Aorta (tissue), 5 donors: ENCODE data around the gene EGF. TPM values are rescaled to one million over a fixed set of nuclear protein-coding genes. Genes with fewer than 3 reads are reported as not detected.

ENCODE experiments used
- ATAC-seq: fragments of 200-7000 bp; cut with Tn5 transposase; one replicate; pipeline ENCODE4 v1.9.1; 2022; ENCODE audit warnings: moderate library complexity; ENCODE audit not compliant: low FRiP score
- DNase-seq, 2 donors: peaks; one replicate each; pipeline ENCODE4 v3.0.0-alpha.2; 2020
- H3K27ac ChIP-seq, 2 donors: one replicate each; pipeline ENCODE4 v1.5.1; 2013; ENCODE audit warnings: low read length in 2 of 2, mild to moderate bottlenecking in 2 of 2, moderate library complexity in 2 of 2, control low read depth in 1 of 2, inconsistent platforms in 1 of 2, low read depth in 1 of 2
- H3K27me3 ChIP-seq, 2 donors: one replicate each; pipeline ENCODE4 v1.6.1; 2013; ENCODE audit warnings: control low read depth in 1 of 2, low read length in 1 of 2, mild to moderate bottlenecking in 1 of 2, moderate library complexity in 1 of 2; ENCODE audit not compliant: insufficient read depth in 2 of 2, control insufficient read depth in 1 of 2
- H3K36me3 ChIP-seq, 2 donors: one replicate each; pipeline ENCODE4 v1.6.1; 2013; ENCODE audit warnings: control low read depth in 1 of 2, low read length in 1 of 2, mild to moderate bottlenecking in 1 of 2; ENCODE audit not compliant: insufficient read depth in 2 of 2, control insufficient read depth in 1 of 2
- H3K4me1 ChIP-seq, 2 donors: one replicate each; pipeline ENCODE4 v1.6.1; 2013; ENCODE audit warnings: low read length in 2 of 2, control low read depth in 1 of 2, mild to moderate bottlenecking in 1 of 2, moderate library complexity in 1 of 2; ENCODE audit not compliant: insufficient read depth in 2 of 2, control insufficient read depth in 1 of 2
- H3K4me3 ChIP-seq, 2 donors: one replicate each; pipeline ENCODE4 v1.5.1; 2013; ENCODE audit warnings: low read length in 2 of 2, control low read depth in 1 of 2, mild to moderate bottlenecking in 1 of 2
- H3K9me3 ChIP-seq: one replicate; pipeline ENCODE4 v1.6.1; 2013; ENCODE audit warnings: mild to moderate bottlenecking, low read length; ENCODE audit not compliant: control insufficient read depth
- WGBS, 2 donors: extraction: QIAGEN DNeasy Blood & Tissue Kit; methylation state at CpG; one replicate each; pipeline ENCODE4 v1.1.7; 2013; 5-methylcytosine and 5-hydroxymethylcytosine counted together
- intact Hi-C, 2 donors: fragments of 100-400 bp; cut with DNase I; formaldehyde crosslinking; loops; one replicate each; pipeline versions ENCODE4 v1.14.2 to v1.15.0; 2022
- polyA plus RNA-seq, 2 donors: library from polyadenylated mRNA; stranded (reverse); fragments of 200-250 nt; gene quantifications; one replicate each; pipeline ENCODE4 v1.2.3, GENCODE V29; 2013
- total RNA-seq, 2 donors: library from RNA; stranded (reverse); fragmentation: NEBNext Ultra II Directional; extraction: Animal tissue kit (Norgen Biotek cat#: 25700); gene quantifications; one replicate each; pipeline ENCODE4 v1.2.1, GENCODE V29; 2021
- donor health status: healthy with polysubstance abuse.
- donor health status: Bipolar disorder and iron deficiency.
- donor health status: DM: no; HTN: no; CAD: no.
- donor health status: DM: no; HTN: no; CAD: no.
- donor health status: DM: yes; HTN: yes; CAD: no.

The EGF gene
- total and polyA plus RNA-seq, 4 donors, result 0.29 to 3.4 (median 0.54) TPM; not detected in 1

GRCh38 chr4:109990261-109991257, 77.9 kb downstream of the EGF start:
- H3K4me3 ChIP-seq, result no peak overlapping the region
- intact Hi-C loops, result no loop called here
- H3K4me1 ChIP-seq, result no peaks in the 10 kb centered on the region
- ATAC-seq, result no peak
- no peak overlapping the region for H3K27ac ChIP-seq
- 83 to 86% methylated on average over 5 of the region's 5 CpGs for WGBS, 2 donors
- DNase-seq, result no peak
- H3K27me3 ChIP-seq, result no peaks in the 10 kb centered on the region
- no peaks in the 10 kb centered on the region for H3K36me3 ChIP-seq
- no peaks in the 10 kb centered on the region for H3K9me3 ChIP-seq

- H3K9me3 ChIP-seq, result no peaks in the 10 kb centered on the region
- H3K36me3 ChIP-seq, result no peaks in the 10 kb centered on the region
- ATAC-seq (no peak), DNase-seq (no peak)
- intact Hi-C loops, result no loop called here
- H3K27ac ChIP-seq, result no peak overlapping the region
- no peak overlapping the region for H3K4me3 ChIP-seq
- H3K27me3 ChIP-seq, result no peaks in the 10 kb centered on the region
- 12 to 23% methylated on average over 4 of the region's 4 CpGs for WGBS, 2 donors
- no peaks in the 10 kb centered on the region for H3K4me1 ChIP-seq
Measured at GRCh38 chr4:109993116-109993515, 80.4 kb downstream of the EGF start.

- DNase-seq (no peak), ATAC-seq (no peak)
- no peaks in the 10 kb centered on the region for H3K36me3 ChIP-seq
- intact Hi-C loops, result no loop called here
- H3K27ac ChIP-seq, result no peak overlapping the region
- H3K4me3 ChIP-seq, result no peak overlapping the region
- no peaks in the 10 kb centered on the region for H3K4me1 ChIP-seq
- no peaks in the 10 kb centered on the region for H3K27me3 ChIP-seq
- 62 to 71% methylated on average over 4 of the region's 4 CpGs for WGBS, 2 donors
- H3K9me3 ChIP-seq, result no peaks in the 10 kb centered on the region
Measured at GRCh38 chr4:109994415-109994827, 81.7 kb downstream of the EGF start.

- ATAC-seq, result no peak
- intact Hi-C loops, result no loop called here
Measured at GRCh38 chr4:109996526-109996925, 83.8 kb downstream of the EGF start.

GRCh38 chr4:109998867-109999584, 86.3 kb downstream of the EGF start:
- Histone ChIP-seq H3K4me3 (no peak overlapping the region), H3K4me1 (no peaks in the 10 kb centered on the region), H3K36me3 (no peaks in the 10 kb centered on the region), H3K27ac (no peak overlapping the region), H3K27me3 (no peaks in the 10 kb centered on the region), H3K9me3 (no peaks in the 10 kb centered on the region)
- intact Hi-C loops, result loop anchor here (2.0 kb wide), 2 partner anchors 512 to 516 kb away; no protein-coding TSS in a partner anchor
- ATAC-seq (no peak), DNase-seq (no peak)
- 34 to 36% methylated on average over 3 of the region's 3 CpGs for WGBS, 2 donors

More at GRCh38 chr4:109996526-109996925, 83.8 kb downstream of the EGF start:
- no peaks in the 10 kb centered on the region for H3K27me3 ChIP-seq
- peak in 1 of 2 donors; percentile 47 for DNase-seq
- H3K4me1 ChIP-seq, result no peaks in the 10 kb centered on the region
- no peaks in the 10 kb centered on the region for H3K9me3 ChIP-seq
- H3K36me3 ChIP-seq, result no peaks in the 10 kb centered on the region
- 53 to 57% methylated on average over 3 of the region's 3 CpGs for WGBS, 2 donors
- H3K4me3 ChIP-seq, result no peak overlapping the region
- H3K27ac ChIP-seq, result no peak overlapping the region

- intact Hi-C loops, result loop anchor here (2.0 kb wide), 2 partner anchors 511 to 515 kb away; no protein-coding TSS in a partner anchor
- Histone ChIP-seq H3K36me3 (no peaks in the 10 kb centered on the region), H3K27me3 (no peaks in the 10 kb centered on the region), H3K9me3 (no peaks in the 10 kb centered on the region), H3K4me3 (no peak overlapping the region), H3K27ac (no peak overlapping the region), H3K4me1 (no peaks in the 10 kb centered on the region)
- ATAC-seq (no peak), DNase-seq (no peak)
- 56 to 67% methylated on average over 9 of the region's 9 CpGs for WGBS, 2 donors
Measured at GRCh38 chr4:109999585-109999912, 86.9 kb downstream of the EGF start.

GRCh38 chr4:110002326-110002725, 89.6 kb downstream of the EGF start:
- 70 to 76% methylated on average over 3 of the region's 3 CpGs for WGBS, 2 donors
- intact Hi-C loops, result no loop called here
- DNase-seq (no peak), ATAC-seq (no peak)
- Histone ChIP-seq H3K4me1 (no peaks in the 10 kb centered on the region), H3K4me3 (no peak overlapping the region), H3K36me3 (no peaks in the 10 kb centered on the region), H3K9me3 (no peaks in the 10 kb centered on the region), H3K27me3 (no peaks in the 10 kb centered on the region), H3K27ac (no peak overlapping the region)

GRCh38 chr4:110003401-110004187, 90.9 kb downstream of the EGF start:
- 63 to 64% methylated on average over 6 of the region's 6 CpGs for WGBS, 2 donors
- ATAC-seq (no peak), DNase-seq (no peak)
- H3K36me3 ChIP-seq, result no peaks in the 10 kb centered on the region
- H3K27me3 ChIP-seq, result no peaks in the 10 kb centered on the region
- no peak overlapping the region for H3K27ac ChIP-seq
- H3K9me3 ChIP-seq, result no peaks in the 10 kb centered on the region
- intact Hi-C loops, result loop anchor here in 1 of 2 donors (2.0 kb wide), 1 partner anchor 507 kb away; no protein-coding TSS in a partner anchor
- no peaks in the 10 kb centered on the region for H3K4me1 ChIP-seq
- H3K4me3 ChIP-seq, result no peak overlapping the region
